Right lung (tissue), 5 donors: ENCODE measurements around the gene UNC13C. TPM values are rescaled to one million over a fixed set of nuclear protein-coding genes. Genes with fewer than 3 reads are reported as not detected.
A peak's percentile ranks its signal among the peaks of the same experiment; 100 is the strongest.

Experiments
- DNase-seq, 2 donors: peaks; one replicate each; pipeline ENCODE4 v3.0.0-alpha.2; 2013
- polyA plus RNA-seq, 5 donors: library from polyadenylated mRNA; unstranded; fragments of 120-200 nt; gene quantifications; one replicate each; pipeline versions ENCODE4 v1.2.1 to v1.2.3, GENCODE V29; 2013; ENCODE audit warnings: inconsistent platforms in 1 of 5, low replicate concordance in 1 of 5; ENCODE audit not compliant: insufficient read length in 5 of 5, insufficient read depth in 1 of 5

UNC13C gene
- polyA plus RNA-seq, 5 donors: 10.0 to 19.8 (median 15.3) TPM

DNA sequence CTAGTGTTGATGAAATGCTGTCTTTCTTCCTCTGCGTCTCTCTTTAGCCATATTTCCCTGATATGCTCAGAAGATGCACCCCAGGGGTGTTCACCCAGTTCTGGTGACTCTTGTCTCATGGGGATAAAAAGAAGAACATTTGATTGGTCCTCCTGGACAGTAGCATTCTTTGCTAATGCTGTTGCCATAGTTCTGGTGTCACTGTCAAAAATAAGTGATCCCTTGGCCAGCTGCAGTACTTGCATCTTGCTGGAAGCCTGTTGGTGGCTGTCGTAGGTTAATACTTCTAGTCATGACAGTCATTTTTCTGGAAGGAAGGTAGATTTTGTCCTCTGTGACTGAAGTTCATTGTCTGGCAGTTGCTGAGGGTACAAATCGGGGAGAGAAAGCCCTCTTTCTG is 124.5 kb downstream of the UNC13C start:
- no peak for DNase-seq

- DNase-seq: no peak
These were observed 130.8 kb downstream of the UNC13C start for GRCh38 chr15:54109014-54109413.

- peak; percentile 12 to 19 for DNase-seq
These were observed 140.8 kb downstream of the UNC13C start for GRCh38 chr15:54119051-54119450.

DNA sequence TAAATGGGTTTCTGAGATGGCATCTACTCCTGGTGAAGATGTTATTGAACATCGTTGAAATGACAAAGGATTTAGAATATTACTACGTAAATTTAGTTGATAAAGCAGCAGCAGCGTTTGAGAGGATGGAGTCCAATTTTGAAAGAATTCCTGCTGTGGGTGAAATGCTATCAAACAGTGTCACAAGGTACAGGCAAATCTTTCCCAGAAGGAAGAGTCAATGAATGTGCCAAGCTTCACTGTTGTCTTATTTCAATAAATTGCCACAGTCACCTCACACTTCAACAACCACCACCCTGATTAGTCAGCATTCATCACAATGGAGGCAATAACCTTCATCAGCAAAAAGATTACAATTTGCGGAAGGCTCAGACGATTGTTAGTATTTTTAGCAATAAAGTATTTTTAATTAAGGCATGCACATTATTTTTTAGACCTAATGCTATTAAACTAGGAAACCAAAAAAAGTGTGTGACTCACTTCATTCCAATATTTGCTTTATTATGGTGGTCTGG is 142.8 kb downstream of the UNC13C start:
- no peak for DNase-seq

DNA sequence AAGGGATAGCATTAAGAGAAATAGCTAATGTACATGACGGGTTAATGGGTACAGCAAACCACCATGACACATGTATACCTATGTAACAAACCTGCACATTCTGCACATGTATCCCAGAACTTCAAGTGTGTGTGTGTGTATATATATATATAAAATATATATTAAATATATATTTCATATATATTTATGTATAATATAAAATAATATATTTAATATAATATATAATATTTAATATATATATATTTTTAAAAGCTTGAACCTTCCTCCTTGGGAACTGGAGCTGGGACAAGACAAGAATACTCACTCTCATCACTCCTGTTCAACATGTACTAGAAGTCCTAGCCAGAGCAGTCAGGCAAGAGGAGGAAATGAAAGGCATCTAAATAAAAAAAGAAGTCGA is 149.3 kb downstream of the UNC13C start:
- DNase-seq: no peak

DNA sequence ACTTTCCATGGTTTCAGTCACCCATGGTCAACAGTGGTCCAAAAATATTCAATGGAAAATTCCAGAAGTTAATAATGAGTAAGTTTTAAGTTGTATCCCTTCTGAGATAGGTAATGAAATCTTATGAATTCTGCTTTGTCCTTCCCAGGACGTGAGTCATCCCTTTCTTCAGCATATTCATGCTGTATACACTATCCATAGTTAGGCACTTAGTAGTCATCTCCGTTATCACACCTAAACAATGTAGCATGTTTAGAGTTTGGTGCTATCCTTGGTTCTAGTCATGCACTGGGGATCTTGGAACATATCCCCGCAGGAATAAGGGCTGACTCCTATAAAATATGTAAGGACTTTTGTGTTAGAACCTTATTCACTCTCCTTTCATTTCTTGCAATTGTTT is 153.2 kb downstream of the UNC13C start:
- no peak for DNase-seq

DNA sequence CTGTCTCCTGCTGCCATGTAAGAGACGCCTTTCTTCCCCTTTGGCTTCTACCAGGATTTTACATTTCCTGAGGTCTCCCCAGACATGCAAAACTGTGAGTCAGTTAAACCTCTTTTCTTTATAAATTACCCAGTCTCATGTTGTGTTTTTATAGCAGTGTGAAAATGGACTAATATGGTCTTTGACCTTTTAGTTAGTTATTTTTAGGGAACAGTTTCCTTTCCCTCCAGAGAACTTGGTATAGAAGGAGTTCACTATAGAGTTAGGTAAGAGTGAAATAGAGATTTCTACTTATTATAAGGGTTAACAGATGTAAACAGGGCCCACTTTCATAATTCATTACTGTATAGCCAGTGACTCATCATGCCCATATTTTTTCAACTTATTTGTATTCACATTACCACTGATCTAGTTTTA is 170.9 kb downstream of the UNC13C start:
- no peak for DNase-seq

GRCh38 chr15:54150255-54150654 is 172.0 kb downstream of the UNC13C start:
- DNase-seq: no peak

- DNase-seq: peak; percentile 12 to 18
These were observed 180.8 kb downstream of the UNC13C start for GRCh38 chr15:54159012-54159411.

- DNase-seq: no peak
These were observed 209.1 kb downstream of the UNC13C start for GRCh38 chr15:54187325-54187724.

- no peak for DNase-seq
These were observed 219.8 kb downstream of the UNC13C start for GRCh38 chr15:54197995-54198394.

DNA sequence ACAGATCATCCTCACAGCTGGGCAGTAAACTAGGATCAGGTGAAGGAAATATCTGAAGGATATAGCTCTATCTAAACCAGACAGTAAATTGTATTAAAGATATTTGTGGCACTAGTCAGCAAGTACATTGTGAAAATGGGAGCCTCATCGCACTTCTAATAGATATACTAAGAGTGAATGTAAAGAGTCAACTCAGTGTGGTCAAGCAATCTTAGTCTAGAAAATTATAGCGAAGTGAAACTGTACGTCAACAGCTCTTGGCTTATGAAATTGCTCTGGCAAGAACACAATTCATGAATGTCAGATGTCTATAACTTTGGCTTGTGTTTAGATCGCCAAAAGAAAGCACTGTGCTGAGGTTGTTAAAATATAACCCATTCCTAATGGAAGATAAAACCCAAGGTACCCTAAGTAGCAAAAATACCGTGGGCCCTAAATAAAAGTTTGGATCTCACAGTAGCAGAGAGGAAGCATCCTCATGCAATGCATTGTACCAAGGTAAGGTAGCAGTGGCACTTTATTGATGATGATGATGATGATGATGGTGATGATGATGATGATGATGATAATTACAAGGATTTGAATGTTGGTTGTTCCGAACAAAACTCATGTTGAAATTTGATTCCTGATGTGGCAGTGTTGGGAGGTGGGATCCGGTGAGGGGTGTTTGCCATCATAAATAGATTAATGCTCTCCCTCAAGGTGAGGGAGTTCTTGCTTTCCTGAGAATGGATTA is 228.5 kb downstream of the UNC13C start:
- no peak for DNase-seq

GRCh38 chr15:54208786-54209185 is 230.5 kb downstream of the UNC13C start:
- DNase-seq: no peak

DNA sequence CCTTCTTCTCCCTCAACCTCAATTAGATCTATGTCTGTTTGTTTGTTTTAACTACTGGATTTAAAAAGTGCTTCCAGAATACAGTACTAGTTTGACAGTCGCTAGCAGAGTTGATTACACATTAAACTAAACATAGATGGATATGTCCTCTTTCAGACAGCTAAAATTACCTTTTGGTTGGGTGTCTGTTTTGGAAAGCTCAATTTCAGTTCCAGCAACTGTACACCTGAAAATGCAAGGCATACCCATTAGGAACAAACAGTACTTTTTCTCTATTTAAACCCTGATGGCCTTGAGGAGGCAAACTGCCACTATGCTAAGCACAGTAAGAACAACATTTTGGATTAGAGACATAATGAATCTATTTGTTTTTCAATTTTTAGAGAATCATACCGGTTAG is 234.4 kb downstream of the UNC13C start:
- DNase-seq: no peak

DNA sequence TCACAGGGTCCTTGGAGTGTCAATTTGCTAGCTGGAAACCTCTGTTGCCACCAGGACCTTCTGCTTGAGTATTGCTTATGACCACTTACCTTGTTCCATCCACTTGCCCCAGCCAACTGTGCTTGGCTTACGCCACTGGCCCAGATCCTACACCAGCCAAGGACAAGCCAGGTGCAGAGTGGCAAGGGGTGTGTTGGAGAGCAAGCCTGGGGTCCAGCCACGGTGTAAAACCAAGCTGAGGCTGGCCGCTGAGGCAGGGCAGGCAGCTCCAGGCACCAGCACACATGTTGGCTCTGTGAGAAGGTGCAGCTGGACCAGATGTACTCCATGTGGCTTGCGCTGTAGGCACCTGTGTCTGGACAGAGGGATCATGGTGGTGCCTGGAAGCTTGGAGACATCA is 248.2 kb downstream of the UNC13C start:
- no peak for DNase-seq

- no peak for DNase-seq
These were observed 249.3 kb downstream of the UNC13C start for GRCh38 chr15:54227569-54227968.

DNA sequence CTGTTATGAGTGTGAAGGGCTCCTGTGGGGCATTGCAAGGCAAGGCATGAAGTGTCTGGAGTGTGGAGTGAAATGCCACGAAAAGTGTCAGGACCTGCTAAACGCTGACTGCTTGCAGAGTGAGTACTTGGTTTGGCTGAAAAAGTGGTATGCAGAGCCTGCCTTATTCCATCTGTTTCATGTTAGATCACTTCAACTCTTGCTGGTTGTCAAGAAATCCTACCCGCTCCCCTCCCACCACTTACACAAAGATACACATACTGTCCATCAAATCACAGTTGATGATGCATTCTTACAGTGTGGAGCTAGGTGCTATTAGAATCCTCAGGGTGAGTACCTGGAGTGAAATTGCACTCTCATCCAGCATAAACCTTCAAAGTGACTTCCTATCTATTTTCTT is 272.1 kb downstream of the UNC13C start:
- DNase-seq: no peak

DNA sequence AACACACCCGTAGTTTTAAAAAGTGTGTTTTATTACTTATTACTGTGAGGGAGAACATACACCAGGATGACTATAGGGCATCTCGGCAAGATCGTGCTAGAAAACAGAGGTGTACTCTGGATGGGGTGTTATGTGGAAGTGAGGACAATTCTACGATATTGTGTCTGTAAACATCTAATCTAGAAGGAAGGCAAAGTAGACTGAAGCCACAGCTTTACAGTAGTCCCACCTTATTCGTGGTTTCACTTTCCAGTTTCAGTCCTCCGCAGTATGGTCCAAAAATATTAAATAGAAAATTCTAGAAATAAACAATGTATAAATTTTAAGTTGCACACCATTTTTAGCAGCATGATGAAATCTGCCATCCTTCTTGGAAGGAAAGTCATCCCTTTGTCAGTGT is 277.9 kb downstream of the UNC13C start:
- no peak for DNase-seq

GRCh38 chr15:54273928-54274327 is 295.7 kb downstream of the UNC13C start:
- no peak for DNase-seq

- no peak for DNase-seq
These were observed 299.6 kb downstream of the UNC13C start for GRCh38 chr15:54277834-54278233.

- no peak for DNase-seq
These were observed 302.5 kb downstream of the UNC13C start for GRCh38 chr15:54280726-54281125.

DNA sequence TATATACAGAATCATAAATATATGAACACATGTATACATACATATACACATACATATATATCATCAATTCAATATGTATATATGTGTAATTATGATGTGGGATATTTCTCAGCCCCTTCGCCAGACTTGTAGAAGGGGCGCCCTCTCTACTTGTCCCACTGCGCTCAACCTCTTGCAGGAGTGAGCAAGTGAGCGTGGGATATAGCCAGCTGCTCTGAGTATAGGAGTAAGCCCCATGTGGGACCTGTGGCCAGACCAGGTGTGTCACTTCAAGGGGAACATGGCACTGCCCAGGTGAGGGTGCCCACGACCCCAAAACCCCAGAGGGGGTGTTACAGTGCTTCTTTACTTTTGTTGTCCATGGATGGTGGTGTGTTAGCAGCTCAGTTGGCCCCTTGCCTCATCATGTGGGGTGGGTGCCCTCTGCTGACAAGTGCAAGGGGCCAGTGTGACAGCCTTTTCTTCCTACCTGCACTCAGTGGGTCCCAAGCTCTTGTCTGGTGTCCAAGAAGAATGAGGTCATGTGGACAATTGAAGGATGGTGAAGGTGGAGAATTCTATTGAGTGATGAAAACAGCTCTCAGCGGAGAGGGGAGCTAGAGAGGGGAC is 304.1 kb downstream of the UNC13C start:
- no peak for DNase-seq

GRCh38 chr15:54288049-54288448 is 309.8 kb downstream of the UNC13C start:
- DNase-seq: no peak
